Left renal cortex interstitium (tissue), 4 donors: Measurements from ENCODE around the gene ERICH4. TPM values are rescaled to one million over a fixed set of nuclear protein-coding genes. Genes with fewer than 3 reads are reported as not detected.

ENCODE experiments used
- DNase-seq, 4 donors: peaks; one replicate each; pipeline ENCODE4 v3.0.0-alpha.2; 2013; ENCODE audit warnings: low read depth in 4 of 4, low spot score in 2 of 4, missing footprints in 1 of 4
- polyA plus RNA-seq, 4 donors: library from polyadenylated mRNA; unstranded; fragments of 120-200 nt; gene quantifications; one replicate each; pipeline ENCODE4 v1.2.1, GENCODE V29; 2013; ENCODE audit not compliant: insufficient read length in 4 of 4

ERICH4 gene
- polyA plus RNA-seq, 4 donors = 1.4 to 6.8 (median 5.6) TPM

DNA sequence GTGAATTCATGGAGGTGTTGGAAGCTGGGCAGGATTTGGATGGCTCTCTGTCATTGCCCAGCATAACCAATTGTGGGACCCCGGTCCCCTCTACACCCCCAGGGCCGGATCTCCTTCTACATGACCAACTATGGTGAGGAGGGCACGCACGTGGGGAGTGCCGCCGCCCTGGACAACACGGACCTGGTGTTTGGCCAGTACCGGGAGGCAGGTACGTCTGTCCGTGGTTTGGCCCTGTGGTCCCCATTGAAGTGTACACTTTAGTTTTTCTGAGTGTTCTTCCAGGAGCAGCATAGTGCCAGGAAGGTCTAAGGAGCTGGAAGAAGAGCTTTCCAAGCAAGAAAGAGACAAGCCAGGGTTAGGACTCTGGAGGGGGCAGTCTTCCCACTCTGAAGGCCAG is 29.0 kb upstream of the ERICH4 start:
- DNase-seq = no peak

DNA sequence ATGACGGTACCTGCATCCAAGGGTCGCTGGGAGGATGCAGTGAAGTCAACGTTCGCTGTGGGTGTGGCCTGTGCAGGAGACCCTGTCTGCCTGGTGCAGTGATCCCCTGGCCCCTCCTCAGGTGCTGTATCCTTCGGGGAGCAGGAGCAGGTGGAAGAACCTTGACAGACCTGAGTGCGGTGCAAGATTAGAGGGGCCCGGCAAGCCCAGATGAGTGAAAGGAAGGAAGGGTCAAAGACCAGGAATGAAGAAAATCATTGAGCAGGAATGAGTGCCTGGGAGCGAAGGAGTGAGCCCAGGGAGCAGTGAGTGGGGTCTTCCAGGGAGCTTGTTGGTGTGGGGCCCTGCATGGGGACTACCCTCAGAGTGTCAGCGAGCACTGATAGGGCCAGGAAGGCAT is 28.5 kb upstream of the ERICH4 start:
- no peak for DNase-seq

DNA sequence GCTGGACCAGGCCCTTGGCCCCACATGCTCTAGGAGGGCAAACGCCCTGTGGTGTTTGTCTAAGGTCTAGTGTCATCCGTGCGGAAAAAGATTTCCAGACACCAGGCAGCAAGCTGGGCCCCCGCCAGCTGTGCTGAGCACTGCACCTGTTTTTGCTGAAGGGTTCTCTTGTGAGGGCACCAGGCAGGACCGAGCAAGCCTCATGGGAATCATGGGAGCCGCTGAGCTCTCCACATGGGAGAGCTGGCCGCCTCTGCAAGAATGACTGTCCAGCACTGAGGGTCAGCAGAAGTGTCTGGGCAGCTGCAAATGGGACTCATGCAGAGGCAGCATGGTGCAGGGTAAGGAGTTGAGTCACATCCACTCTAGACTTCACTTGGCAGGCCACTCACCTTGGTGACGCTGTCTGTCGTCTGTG is 27.8 kb upstream of the ERICH4 start:
- DNase-seq = no peak

DNA sequence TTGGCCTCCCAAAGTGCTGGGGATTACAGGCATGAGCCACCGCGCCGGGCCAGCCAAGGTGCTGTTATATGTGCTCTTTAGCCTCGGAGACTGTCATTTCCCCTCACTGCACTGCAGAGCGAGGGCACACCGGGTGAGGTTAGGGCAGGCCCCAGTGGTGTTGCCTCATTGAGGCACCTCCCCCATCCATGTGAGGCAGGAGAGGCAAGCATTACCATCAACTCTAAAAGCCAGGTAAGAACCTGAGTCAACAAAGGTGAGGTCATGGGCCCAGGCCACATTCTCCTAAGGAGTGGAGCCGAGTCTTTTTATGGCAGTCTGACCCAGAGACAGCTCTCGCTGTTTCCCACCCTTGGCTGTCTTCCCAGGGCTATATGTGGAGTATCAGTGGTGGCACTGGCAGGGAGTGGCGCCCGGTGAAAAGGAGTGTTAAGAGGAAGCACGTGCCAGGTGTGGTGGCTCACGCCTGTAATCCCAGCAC is 26.7 kb upstream of the ERICH4 start:
- DNase-seq = no peak

DNA sequence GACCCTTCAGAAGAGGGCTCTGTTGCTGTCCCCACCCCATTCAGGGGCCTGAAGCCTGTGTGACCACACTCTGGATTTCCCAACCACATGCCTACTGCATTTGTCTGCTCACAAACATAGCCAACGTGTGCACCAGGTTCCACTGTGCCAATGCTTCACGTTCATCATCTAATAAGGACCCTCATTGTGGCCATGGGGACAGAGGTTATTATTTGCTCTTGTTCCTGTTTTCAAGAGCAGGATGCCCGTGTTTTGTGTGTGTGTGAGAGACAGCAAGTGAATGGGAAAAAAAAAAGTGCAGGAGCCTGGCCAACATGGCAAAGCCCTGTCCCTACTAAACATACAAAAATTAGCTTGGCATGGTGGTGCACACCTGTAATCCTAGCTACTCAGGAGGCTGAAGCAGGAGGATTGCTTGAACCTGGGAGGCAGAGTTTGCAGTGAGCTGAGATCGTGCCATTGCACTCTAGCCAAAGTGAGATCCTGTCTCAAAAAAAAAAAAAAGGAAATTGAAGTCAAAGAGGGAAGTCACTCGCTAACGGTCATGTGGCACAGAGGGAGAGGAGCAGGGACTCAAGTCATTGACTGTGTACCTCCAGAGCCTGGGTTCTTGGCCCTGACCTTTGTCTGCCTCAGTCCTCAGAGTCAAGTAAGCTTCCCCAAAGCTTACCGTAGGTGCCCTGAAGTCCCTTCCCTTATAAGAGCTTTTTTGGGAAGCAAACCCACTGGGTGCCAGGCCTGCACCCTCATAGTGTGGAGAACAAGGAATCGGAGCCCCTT is 22.7 kb upstream of the ERICH4 start:
- DNase-seq = no peak

DNA sequence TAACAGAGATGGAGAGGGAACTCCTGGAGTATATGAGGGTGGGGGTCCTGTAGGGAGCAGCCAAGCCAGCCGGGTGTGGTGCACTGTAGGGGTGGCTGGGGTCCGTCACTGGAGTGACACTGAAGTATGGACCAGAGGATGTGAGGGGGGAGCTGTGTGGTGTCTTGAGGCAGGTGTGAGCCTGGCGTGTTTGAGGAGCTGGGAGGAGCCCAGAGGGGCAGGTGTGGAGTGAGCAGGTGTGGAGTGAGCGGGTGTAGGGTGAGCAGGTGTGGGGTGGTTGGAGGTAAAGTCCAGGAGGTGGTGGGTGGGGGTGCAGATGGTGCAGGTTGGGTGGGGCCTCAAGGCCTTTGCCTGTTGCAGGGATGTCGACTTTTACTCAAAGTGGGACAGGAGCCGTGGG is 21.6 kb upstream of the ERICH4 start:
- no peak for DNase-seq

DNA sequence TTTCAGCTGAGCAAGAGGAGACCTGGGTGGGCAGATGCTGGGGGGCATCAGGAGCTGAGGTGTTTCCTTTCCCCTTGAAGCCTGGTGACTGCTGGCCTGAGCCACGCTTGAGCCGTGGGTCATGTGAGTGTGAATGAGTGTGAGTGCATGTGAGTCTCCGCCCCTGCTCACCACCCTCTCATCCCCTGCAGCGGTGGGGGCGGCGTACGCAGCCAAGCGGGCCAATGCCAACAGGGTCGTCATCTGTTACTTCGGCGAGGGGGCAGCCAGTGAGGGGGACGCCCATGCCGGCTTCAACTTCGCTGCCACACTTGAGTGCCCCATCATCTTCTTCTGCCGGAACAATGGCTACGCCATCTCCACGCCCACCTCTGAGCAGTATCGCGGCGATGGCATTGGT is 21.0 kb upstream of the ERICH4 start:
- DNase-seq = no peak

DNA sequence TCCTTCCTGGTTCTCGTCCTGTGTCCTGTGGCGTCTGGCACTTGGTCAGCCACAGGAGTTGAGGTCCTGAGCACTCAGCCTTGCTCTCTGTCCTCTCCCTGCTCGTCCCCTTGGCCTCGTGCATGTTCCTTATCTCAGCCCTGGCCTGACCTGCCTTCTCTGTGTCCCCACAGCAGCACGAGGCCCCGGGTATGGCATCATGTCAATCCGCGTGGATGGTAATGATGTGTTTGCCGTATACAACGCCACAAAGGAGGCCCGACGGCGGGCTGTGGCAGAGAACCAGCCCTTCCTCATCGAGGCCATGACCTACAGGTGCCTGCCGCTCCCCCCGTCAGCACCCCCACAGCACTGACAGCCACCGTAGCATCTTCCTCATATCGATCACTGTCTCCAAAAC is 20.5 kb upstream of the ERICH4 start:
- DNase-seq = no peak

DNA sequence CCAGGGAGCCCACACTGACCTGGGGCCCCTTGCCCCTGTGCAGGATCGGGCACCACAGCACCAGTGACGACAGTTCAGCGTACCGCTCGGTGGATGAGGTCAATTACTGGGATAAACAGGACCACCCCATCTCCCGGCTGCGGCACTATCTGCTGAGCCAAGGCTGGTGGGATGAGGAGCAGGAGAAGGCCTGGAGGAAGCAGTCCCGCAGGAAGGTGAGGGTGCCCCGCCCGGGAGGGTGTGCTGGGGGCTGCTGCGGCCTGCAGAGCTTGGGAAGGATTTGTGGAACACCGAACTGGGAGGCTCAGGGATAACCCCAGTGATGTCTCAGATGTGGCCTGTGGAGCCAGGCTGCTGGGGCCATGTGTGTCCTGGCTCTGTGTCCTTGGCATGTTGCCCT is 20.0 kb upstream of the ERICH4 start:
- no peak for DNase-seq

DNA sequence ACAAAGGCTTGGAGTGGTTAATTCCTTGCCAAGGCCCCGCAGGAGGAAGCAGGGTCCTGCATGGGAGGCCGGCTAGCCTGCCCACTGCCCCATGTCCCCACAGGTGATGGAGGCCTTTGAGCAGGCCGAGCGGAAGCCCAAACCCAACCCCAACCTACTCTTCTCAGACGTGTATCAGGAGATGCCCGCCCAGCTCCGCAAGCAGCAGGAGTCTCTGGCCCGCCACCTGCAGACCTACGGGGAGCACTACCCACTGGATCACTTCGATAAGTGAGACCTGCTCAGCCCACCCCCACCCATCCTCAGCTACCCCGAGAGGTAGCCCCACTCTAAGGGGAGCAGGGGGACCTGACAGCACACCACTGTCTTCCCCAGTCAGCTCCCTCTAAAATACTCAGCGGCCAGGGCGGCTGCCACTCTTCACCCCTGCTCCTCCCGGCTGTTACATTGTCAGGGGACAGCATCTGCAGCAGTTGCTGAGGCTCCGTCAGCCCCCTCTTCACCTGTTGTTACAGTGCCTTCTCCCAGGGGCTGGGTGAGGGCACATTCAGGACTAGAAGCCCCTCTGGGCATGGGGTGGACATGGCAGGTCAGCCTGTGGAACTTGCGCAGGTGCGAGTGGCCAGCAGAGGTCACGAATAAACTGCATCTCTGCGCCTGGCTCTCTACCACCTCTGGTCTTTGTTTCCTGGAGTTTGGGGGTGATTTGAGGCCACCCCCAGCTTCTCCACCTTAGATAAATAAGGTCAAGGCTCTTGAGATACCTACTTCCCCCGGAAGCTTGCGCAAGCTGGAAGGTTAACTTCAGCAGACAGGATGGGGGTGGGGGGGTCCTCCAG is 18.4 kb upstream of the ERICH4 start:
- DNase-seq = no peak

DNA sequence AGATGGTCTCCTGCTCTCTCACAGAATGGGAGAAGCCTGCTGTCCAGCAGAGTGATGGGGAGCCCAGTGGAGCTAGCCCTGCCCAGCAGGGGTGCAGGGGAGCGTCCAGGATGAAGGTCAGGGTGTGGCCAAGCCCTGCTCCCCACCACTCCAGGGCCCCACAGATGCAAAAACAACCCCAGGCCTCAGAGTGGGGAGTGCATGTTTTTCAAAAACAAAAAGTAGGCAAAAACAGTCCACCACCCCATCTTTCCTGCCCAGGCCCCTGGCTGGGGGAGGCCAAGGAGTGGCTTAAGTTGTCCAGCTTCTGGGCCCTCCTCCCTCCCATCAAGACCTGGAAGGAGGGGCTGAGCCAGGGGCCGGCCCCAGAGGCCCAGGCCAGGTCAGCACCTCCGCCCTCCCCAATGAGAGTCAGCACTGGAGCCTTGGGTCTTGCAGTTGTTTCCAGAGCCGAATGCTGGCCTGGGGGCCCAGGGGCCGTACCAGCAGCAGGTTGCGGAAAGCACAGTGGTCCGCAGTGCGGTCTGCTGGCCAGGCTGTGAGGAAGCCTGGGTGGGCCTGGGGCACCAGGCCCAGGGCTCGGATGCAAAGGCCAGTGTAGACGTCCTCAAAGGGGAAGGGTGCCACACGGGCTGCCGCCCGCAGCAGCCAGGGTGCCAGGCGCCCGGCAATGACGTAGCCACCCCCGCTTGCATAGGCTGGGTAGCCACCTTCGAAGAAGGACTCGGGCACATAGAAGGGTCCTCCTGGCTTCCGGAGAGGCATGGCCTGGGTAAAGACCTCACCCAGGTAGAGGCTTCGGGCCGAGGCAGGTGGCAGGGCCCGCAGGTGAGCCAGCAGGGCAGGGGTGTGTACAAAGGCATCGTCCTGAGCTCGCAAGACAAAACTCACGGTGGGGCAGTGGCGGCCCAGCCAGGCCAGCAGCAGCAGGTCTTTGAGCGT is 17.5 kb upstream of the ERICH4 start:
- DNase-seq = no peak

DNA sequence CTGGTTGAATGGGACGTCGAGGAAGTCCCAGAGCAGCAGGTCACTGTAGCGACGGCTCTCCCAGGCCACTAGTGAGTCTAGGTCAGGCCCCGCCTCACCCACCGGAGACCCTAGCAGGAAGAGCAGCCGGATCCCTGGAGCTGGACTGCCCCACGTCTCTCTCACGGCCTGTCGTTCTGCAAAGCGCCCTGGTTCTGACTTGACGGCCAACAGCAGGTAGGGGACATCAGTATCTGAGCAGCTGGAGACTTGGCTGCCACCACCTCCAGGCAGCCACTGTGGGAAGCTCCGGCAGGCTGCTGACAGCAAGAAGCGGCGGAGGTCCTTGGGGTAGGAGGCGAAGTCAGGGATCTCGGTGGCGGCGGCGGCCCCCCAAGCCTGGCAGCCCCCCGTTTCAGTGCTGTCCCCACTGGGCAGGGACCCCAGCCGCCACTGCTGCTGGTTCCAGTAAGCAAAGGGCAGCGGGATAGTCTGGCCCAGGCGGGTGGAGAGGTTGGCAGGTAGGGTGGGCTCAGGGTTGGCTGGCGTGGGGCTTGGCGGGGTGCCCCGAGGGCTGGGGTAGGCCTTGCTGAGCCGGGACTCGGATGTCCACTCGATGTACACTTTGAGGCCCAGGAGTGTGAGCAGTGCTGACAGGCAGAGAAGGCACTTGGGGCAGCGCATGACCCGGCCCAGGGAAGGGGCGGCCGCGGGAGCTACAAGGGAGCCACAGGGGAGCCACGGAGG is 16.7 kb upstream of the ERICH4 start:
- DNase-seq = no peak

DNA sequence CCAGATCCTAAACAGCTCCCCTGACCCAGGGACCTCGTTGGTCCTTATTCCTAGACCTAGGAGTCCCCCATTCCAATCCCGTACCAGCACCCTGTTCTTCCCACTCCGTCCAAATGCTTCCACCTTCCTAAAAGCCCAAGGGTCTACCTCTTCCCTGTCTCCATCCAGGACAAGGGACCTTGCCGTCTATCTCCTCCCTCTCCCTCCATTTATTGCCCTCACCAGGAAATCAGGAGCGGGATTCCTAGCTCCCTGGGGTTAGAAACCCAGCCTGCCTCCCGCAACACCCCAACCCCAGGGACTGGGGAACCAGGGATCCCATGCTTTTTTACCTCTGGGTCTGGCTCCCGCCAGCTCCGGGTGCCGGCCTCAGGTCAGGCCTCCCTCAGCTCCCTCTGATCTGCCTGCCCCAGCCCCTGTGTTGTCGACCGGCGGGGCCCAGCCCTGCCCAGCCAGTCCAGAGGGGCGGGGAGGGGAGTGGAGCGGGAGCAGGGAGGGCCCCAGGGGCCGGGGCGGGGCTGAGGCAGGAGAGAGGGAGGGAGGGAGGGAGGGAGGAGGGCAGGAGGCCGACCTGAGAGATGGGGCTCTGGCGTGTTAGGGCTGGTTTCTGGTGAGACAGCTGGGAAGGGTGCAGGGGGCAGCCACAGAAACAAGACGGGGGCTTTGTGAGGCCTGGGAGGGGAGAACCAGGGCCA is 15.9 kb upstream of the ERICH4 start, which contains the start of gene B3GNT8:
Gene B3GNT8 (minus strand): TSS at position 423 of the 695 bp plus-strand sequence. CDS start 596 bp downstream, outside the sequence.
- DNase-seq = peak in 2 of 4 donors; percentile 46 to 63

DNA sequence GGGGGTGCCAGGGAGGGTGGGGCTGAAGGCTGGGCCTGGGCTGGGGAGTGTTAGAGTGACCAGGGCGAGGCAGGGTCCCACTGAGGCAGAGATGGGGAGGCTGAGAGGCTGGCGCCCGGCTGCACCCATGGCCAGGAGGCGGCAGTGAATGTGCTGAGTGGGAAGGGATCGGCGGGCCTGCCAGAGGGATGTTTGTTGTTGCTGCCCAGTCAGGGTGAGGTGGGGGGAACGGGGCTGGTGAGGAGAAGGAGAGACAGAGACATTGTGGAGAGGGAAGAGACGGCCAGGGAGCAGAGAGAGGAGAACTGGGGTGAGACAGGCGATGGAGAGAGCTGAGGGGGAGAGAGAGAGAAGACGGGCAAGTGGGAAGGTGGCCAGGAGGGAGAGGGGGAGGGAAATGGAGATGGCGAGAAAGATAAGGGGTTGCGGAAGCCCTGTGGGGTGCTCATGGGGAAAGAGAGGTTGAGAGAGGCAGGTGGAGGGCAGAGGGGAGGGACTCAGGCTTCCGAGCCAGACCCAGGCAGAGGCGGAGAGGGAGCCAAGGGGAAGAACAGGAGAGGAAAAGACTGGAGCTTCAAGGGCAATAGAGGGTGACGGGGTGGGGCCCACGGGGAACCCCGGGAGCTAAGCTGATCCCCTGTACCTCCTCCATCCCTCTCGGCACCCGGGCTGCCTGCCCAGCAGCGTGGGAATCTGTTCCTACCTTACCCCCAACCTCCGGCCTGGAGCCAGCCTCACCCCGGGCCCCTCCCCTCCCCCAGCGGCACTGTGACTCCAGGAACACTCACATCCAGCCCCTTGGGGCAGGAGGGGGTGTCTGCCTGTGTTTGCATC is 15.1 kb upstream of the ERICH4 start:
- DNase-seq = no peak

DNA sequence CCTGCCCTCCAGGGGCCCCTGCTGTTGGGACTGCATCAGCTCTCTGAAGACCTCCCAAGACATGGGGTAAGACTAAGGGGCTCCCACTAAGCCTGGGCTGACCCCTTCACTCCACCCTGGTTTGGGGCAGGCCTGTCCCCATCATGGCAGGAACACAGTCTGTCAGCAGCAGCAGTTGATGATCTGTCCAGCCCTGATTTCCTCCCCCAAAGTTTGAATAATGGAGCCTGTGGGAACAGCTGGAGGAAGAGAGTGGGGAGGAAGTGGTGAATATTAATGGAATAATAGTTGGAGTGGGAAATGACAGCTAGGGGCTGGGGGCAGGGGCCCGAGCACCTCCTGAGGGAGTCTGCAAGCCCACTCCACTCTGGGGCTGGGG is 14.5 kb upstream of the ERICH4 start:
- no peak for DNase-seq

DNA sequence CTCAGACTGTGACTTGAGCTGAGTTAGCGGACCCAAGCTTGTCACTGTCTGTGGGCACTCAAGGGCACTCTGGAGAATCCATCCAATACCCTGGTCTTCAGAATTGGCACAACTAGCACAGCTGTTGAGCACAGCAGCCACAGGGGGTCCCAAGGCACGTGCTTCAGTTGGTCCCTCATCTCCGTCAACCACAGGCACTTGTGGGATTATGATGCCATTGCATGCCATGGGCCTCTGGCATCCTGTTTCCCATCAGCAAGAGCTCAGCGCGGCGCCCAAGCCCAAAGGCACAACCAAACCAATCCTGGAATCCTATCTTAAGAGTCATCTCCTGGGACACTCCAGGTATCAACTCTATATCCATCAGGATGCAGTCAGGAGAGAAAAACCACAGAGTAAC is 12.0 kb upstream of the ERICH4 start:
- no peak for DNase-seq

DNA sequence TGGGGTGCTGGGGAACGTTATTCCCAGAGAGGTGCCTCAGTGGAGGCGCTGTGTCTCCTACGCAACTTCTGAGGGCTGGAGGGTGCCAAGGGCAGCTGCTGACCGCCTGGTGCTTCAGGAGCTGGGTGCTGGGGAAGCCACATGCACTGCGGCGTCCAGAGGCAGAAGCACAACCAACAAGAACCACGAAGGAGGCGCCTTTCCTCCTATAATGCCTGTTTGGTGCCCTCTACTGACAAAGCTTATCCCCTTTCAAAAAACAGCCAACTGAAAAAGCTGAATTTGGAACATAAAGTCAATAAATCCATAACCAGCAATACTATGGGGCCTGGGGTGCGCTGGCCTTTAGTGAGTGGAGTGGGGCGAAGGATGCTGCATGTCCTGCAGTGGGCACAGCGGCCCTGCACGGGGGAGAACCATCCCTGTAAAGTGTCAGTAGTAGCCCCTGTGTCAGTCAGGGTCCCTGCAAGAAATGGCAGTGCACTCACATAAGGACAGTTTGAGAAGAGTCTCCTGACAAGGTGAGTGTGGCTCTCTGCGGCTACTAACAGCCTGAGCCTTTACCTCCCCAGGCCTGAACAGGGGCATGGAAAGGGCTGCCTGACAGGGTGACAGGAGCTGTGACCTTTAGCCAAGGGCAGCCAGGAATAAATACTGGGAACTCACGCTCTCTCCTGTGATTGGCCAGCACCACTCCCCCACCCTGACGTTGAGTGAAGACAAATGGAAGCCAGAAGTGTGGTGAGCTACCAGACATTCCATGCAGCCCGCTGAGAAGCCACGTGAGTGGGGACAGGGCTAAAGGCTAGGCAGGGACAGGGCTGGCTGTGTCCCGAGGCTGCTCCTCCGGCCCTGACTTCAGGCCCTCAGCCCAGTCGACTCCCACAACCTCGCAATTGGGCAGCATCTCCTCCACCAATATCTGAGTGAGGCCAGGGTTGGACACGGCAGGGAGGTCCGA is 11.2 kb upstream of the ERICH4 start:
- no peak for DNase-seq
